Stimulated activated naive CD8-positive, alpha-beta T cell treated with anti-CD3 and anti-CD28 coated beads, Interleukin-15, Interleukin-2, amounts not matched to agents 100 ng/mL and 50 ng/mL, for 24 hours (primary cell): ENCODE data around the gene MAP7.
A peak's percentile ranks its signal among the peaks of the same experiment; 100 is the strongest.

Source experiments
- H3K27ac Mint-ChIP-seq: one replicate; pipeline ENCODE4 v1.8.0; 2021; ENCODE audit warnings: mild to moderate bottlenecking, mixed read lengths
- H3K27me3 Mint-ChIP-seq: one replicate; pipeline ENCODE4 v1.8.0; 2021; ENCODE audit warnings: mixed read lengths
- H3K36me3 Mint-ChIP-seq: one replicate; pipeline ENCODE4 v1.8.0; 2021; ENCODE audit warnings: low read depth, mixed read lengths
- H3K4me1 Mint-ChIP-seq: one replicate; pipeline ENCODE4 v1.8.0; 2021; ENCODE audit warnings: low read depth, mixed read lengths
- H3K4me3 Mint-ChIP-seq: one replicate; pipeline ENCODE4 v1.8.0; 2021; ENCODE audit warnings: mild to moderate bottlenecking, mixed read lengths
- H3K9me3 Mint-ChIP-seq: one replicate; pipeline ENCODE4 v1.8.0; 2021; ENCODE audit warnings: mixed read lengths

Gene MAP7

GRCh38 chr6:136527831-136528230 is 22.4 kb downstream of the MAP7 start:
- Mint-ChIP-seq H3K4me3 (no peak overlapping the region), H3K4me1 (peaks cover 17% of the 10 kb centered on the region), H3K36me3 (no peaks in the 10 kb centered on the region), H3K27me3 (peaks cover 24% of the 10 kb centered on the region), H3K27ac (no peak overlapping the region), H3K9me3 (no peaks in the 10 kb centered on the region)

GRCh38 chr6:136526937-136527336 is 23.3 kb downstream of the MAP7 start:
- peaks cover 17% of the 10 kb centered on the region for H3K4me1 Mint-ChIP-seq
- no peaks in the 10 kb centered on the region for H3K9me3 Mint-ChIP-seq
- H3K27ac Mint-ChIP-seq, result no peak overlapping the region
- peaks cover 24% of the 10 kb centered on the region for H3K27me3 Mint-ChIP-seq
- peak overlapping the region; percentile 37 for H3K4me3 Mint-ChIP-seq
- H3K36me3 Mint-ChIP-seq, result no peaks in the 10 kb centered on the region

- Mint-ChIP-seq H3K36me3 (no peaks in the 10 kb centered on the region), H3K27ac (no peak overlapping the region), H3K4me3 (peak overlapping the region; percentile 37), H3K9me3 (no peaks in the 10 kb centered on the region), H3K27me3 (peaks cover 22% of the 10 kb centered on the region), H3K4me1 (peaks cover 17% of the 10 kb centered on the region)
Observed at GRCh38 chr6:136526196-136526930, 23.9 kb downstream of the MAP7 start.

GRCh38 chr6:136525586-136526195 is 24.5 kb downstream of the MAP7 start:
- H3K4me3 Mint-ChIP-seq, result peak overlapping the region; percentile 37
- H3K9me3 Mint-ChIP-seq, result no peaks in the 10 kb centered on the region
- no peak overlapping the region for H3K27ac Mint-ChIP-seq
- H3K27me3 Mint-ChIP-seq, result peaks cover 20% of the 10 kb centered on the region
- H3K4me1 Mint-ChIP-seq, result peaks cover 17% of the 10 kb centered on the region
- H3K36me3 Mint-ChIP-seq, result no peaks in the 10 kb centered on the region

- no peaks in the 10 kb centered on the region for H3K9me3 Mint-ChIP-seq
- no peaks in the 10 kb centered on the region for H3K36me3 Mint-ChIP-seq
- H3K4me3 Mint-ChIP-seq, result no peak overlapping the region
- H3K4me1 Mint-ChIP-seq, result peaks cover 17% of the 10 kb centered on the region
- H3K27ac Mint-ChIP-seq, result no peak overlapping the region
- H3K27me3 Mint-ChIP-seq, result peaks cover 20% of the 10 kb centered on the region
Observed at GRCh38 chr6:136524936-136525413, 25.2 kb downstream of the MAP7 start.

- H3K4me3 Mint-ChIP-seq, result no peak overlapping the region
- no peaks in the 10 kb centered on the region for H3K9me3 Mint-ChIP-seq
- peaks cover 20% of the 10 kb centered on the region for H3K27me3 Mint-ChIP-seq
- H3K4me1 Mint-ChIP-seq, result peaks cover 17% of the 10 kb centered on the region
- H3K27ac Mint-ChIP-seq, result no peak overlapping the region
- no peaks in the 10 kb centered on the region for H3K36me3 Mint-ChIP-seq
Observed at GRCh38 chr6:136524339-136524935, 25.8 kb downstream of the MAP7 start.

- Mint-ChIP-seq H3K4me1 (peaks cover 17% of the 10 kb centered on the region), H3K27me3 (peaks cover 16% of the 10 kb centered on the region)
Observed at GRCh38 chr6:136523196-136523595, 27.0 kb downstream of the MAP7 start.

GRCh38 chr6:136522636-136523035 is 27.6 kb downstream of the MAP7 start:
- no peaks in the 10 kb centered on the region for H3K36me3 Mint-ChIP-seq
- no peak overlapping the region for H3K27ac Mint-ChIP-seq
- H3K4me1 Mint-ChIP-seq, result peaks cover 17% of the 10 kb centered on the region
- H3K9me3 Mint-ChIP-seq, result no peaks in the 10 kb centered on the region
- peaks cover 12% of the 10 kb centered on the region for H3K27me3 Mint-ChIP-seq
- no peak overlapping the region for H3K4me3 Mint-ChIP-seq

More at GRCh38 chr6:136523196-136523595, 27.0 kb downstream of the MAP7 start:
- Mint-ChIP-seq H3K27ac (no peak overlapping the region), H3K4me3 (no peak overlapping the region), H3K9me3 (no peaks in the 10 kb centered on the region), H3K36me3 (no peaks in the 10 kb centered on the region)

- Mint-ChIP-seq H3K27me3 (peaks cover 6% of the 10 kb centered on the region), H3K36me3 (no peaks in the 10 kb centered on the region), H3K9me3 (no peaks in the 10 kb centered on the region), H3K4me1 (peaks cover 17% of the 10 kb centered on the region), H3K27ac (no peak overlapping the region), H3K4me3 (no peak overlapping the region)
Observed at GRCh38 chr6:136521911-136522310, 28.3 kb downstream of the MAP7 start.

GRCh38 chr6:136521427-136521826 is 28.8 kb downstream of the MAP7 start:
- H3K36me3 Mint-ChIP-seq, result no peaks in the 10 kb centered on the region
- H3K4me3 Mint-ChIP-seq, result no peak overlapping the region
- peaks cover 13% of the 10 kb centered on the region for H3K4me1 Mint-ChIP-seq
- no peaks in the 10 kb centered on the region for H3K9me3 Mint-ChIP-seq
- peaks cover 3% of the 10 kb centered on the region for H3K27me3 Mint-ChIP-seq
- no peak overlapping the region for H3K27ac Mint-ChIP-seq

- Mint-ChIP-seq H3K27me3 (no peaks in the 10 kb centered on the region), H3K4me1 (peaks cover 6% of the 10 kb centered on the region), H3K4me3 (no peak overlapping the region), H3K27ac (no peak overlapping the region), H3K9me3 (no peaks in the 10 kb centered on the region), H3K36me3 (no peaks in the 10 kb centered on the region)
Observed at GRCh38 chr6:136520517-136520916, 29.7 kb downstream of the MAP7 start.

- Mint-ChIP-seq H3K27ac (no peak overlapping the region), H3K9me3 (no peaks in the 10 kb centered on the region), H3K4me1 (no peaks in the 10 kb centered on the region)
Observed at GRCh38 chr6:136517582-136517981, 32.6 kb downstream of the MAP7 start.

GRCh38 chr6:136517002-136517401 is 33.2 kb downstream of the MAP7 start:
- no peaks in the 10 kb centered on the region for H3K9me3 Mint-ChIP-seq
- H3K27me3 Mint-ChIP-seq, result peaks cover 4% of the 10 kb centered on the region

More at GRCh38 chr6:136517582-136517981, 32.6 kb downstream of the MAP7 start:
- Mint-ChIP-seq H3K27me3 (peaks cover 4% of the 10 kb centered on the region), H3K4me3 (no peak overlapping the region), H3K36me3 (no peaks in the 10 kb centered on the region)

GRCh38 chr6:136514591-136514990 is 35.6 kb downstream of the MAP7 start:
- Mint-ChIP-seq H3K4me1 (peaks cover 20% of the 10 kb centered on the region), H3K27ac (no peak overlapping the region), H3K27me3 (peaks cover 4% of the 10 kb centered on the region), H3K9me3 (no peaks in the 10 kb centered on the region), H3K4me3 (no peak overlapping the region), H3K36me3 (no peaks in the 10 kb centered on the region)

More at GRCh38 chr6:136517002-136517401, 33.2 kb downstream of the MAP7 start:
- no peaks in the 10 kb centered on the region for H3K36me3 Mint-ChIP-seq
- H3K4me1 Mint-ChIP-seq, result no peaks in the 10 kb centered on the region
- no peak overlapping the region for H3K27ac Mint-ChIP-seq
- no peak overlapping the region for H3K4me3 Mint-ChIP-seq

GRCh38 chr6:136511926-136512325 is 38.3 kb downstream of the MAP7 start:
- no peaks in the 10 kb centered on the region for H3K9me3 Mint-ChIP-seq
- H3K4me3 Mint-ChIP-seq, result no peak overlapping the region
- H3K4me1 Mint-ChIP-seq, result peaks cover 20% of the 10 kb centered on the region

More at GRCh38 chr6:136511926-136512325, 38.3 kb downstream of the MAP7 start:
- Mint-ChIP-seq H3K27ac (no peak overlapping the region), H3K36me3 (no peaks in the 10 kb centered on the region), H3K27me3 (peaks cover 4% of the 10 kb centered on the region)
